K562 (cell line): ENCODE data around the gene NVL. TPM values are rescaled to one million over a fixed set of nuclear protein-coding genes. Genes with fewer than 3 reads are reported as not detected.

ENCODE experiments used
- ATAC-seq: fragments of 200-7000 bp; cut with Tn5 transposase; 3 replicates; pipeline ENCODE4 v1.9.1; 2020; ENCODE audit warnings: moderate library complexity
- BruUV-seq: library from RNA; stranded (reverse); fragments of 400-500 nt; replicated peaks from 2 replicates; lab custom pipeline; 2021; lab: Mats Ljungman, UMichigan
- CTCF ChIA-PET: fragments of 300-600 bp; formaldehyde crosslinking; extraction: SDS; loops from one replicate; lab custom pipeline; 2021; ENCODE audit warnings: low intra/inter-chr PET ratio; lab: Yijun Ruan, JAX
- POLR2A ChIA-PET: fragments of 300-600, 350-650 bp; sonication (Branson Sonifier 250); formaldehyde crosslinking; extraction: SDS; loops from one replicate; lab custom pipeline; 2021; ENCODE audit warnings: antibody characterized with exemption, inconsistent platforms; lab: Yijun Ruan, JAX
- DNase-seq, 4 experiments: peaks; one replicate each; pipeline versions ENCODE4 v3.0.0 to v3.0.0-alpha.2; 2011 to 2018; ENCODE audit warnings: low spot score in 3 of 4, mixed read lengths in 3 of 4; ENCODE audit errors: extremely low read depth in 1 of 4
- FAIRE-seq: peaks from 2 replicates; lab custom pipeline; 2011; peaks lifted over from hg19 to GRCh38; lab: Jason Lieb, UNC
- H2AFZ ChIP-seq: 2 replicates; pipeline ENCODE4 v1.6.0; 2011; ENCODE audit warnings: low read depth, low read length, control low read depth, inconsistent platforms
- H3K27ac ChIP-seq: fragments of 200-600 bp; 3 replicates; pipeline ENCODE4 v1.8.0; 2011; ENCODE audit warnings: low read depth, mild to moderate bottlenecking, control low read depth, inconsistent platforms, low read length, moderate library complexity, mixed read lengths; ENCODE audit errors: extremely low read depth
- H3K27me3 ChIP-seq, 2 experiments: fragments of 300-600 bp in 1 of 2; 2 replicates in 1 of 2; 3 replicates in 1 of 2; pipeline versions ENCODE4 v1.6.0 to v1.8.0; 2011; ENCODE audit warnings: inconsistent platforms in 2 of 2, low read length in 2 of 2, mild to moderate bottlenecking in 1 of 2, mixed read lengths in 1 of 2, moderate library complexity in 1 of 2; ENCODE audit not compliant: control insufficient read depth in 2 of 2, insufficient read depth in 2 of 2
- H3K36me3 ChIP-seq: fragments of 300-600 bp; 3 replicates; pipeline ENCODE4 v1.8.0; 2011; ENCODE audit warnings: mild to moderate bottlenecking, low read length, inconsistent platforms; ENCODE audit not compliant: control insufficient read depth, insufficient read depth
- H3K4me1 ChIP-seq, 2 experiments: fragments of 200-600 bp in 1 of 2; replicated peaks in 1 of 2; 2 replicates in 1 of 2; 3 replicates in 1 of 2; pipeline versions ENCODE4 v1.5.1 to v1.8.0; 2011; ENCODE audit warnings: inconsistent platforms in 2 of 2, low read length in 2 of 2, mild to moderate bottlenecking in 1 of 2, mixed read lengths in 1 of 2, moderate library complexity in 1 of 2; ENCODE audit not compliant: control insufficient read depth in 2 of 2, insufficient read depth in 2 of 2
- H3K4me2 ChIP-seq: 2 replicates; pipeline ENCODE4 v1.6.1; 2011; ENCODE audit warnings: low read length, control low read depth, inconsistent platforms, mixed read lengths; ENCODE audit not compliant: insufficient read depth
- H3K4me3 ChIP-seq: fragments of 200-600 bp; sonication (generic), shearing (Covaris generic); 2 replicates; pipeline ENCODE4 v1.5.1; 2016; ENCODE audit warnings: control low read depth, inconsistent platforms
- H3K79me2 ChIP-seq: fragments of 200-600 bp; 3 replicates; pipeline ENCODE4 v1.8.0; 2011; ENCODE audit warnings: low read length, inconsistent platforms; ENCODE audit not compliant: control insufficient read depth, insufficient read depth
- H3K9ac ChIP-seq, 2 experiments: 2 replicates each; pipeline versions ENCODE4 v1.6.0 to v1.6.1; 2011; ENCODE audit warnings: low read depth in 2 of 2, low read length in 2 of 2, control low read depth in 1 of 2, inconsistent platforms in 1 of 2, mild to moderate bottlenecking in 1 of 2, mixed read lengths in 1 of 2; ENCODE audit not compliant: insufficient read depth in 1 of 2
- H3K9me1 ChIP-seq: one replicate; pipeline ENCODE4 v1.6.0; 2011; ENCODE audit warnings: inconsistent platforms, mild to moderate bottlenecking, low read length, moderate library complexity; ENCODE audit not compliant: control insufficient read depth, insufficient read depth
- H3K9me3 ChIP-seq: replicated peaks from 2 replicates; pipeline ENCODE4 v1.5.1; 2011; ENCODE audit warnings: low read depth, low read length, inconsistent platforms; ENCODE audit not compliant: control insufficient read depth, insufficient read depth
- H4K20me1 ChIP-seq: replicated peaks from 2 replicates; pipeline ENCODE4 v1.6.1; 2011; ENCODE audit warnings: low read length, inconsistent platforms, mixed read lengths; ENCODE audit not compliant: control insufficient read depth, insufficient read depth
- C11orf30 ChIP-seq: fragments of 450-650 bp; IDR thresholded peaks from 2 replicates; pipeline ENCODE4 v1.6.1; 2016; ENCODE audit warnings: low read depth, mild to moderate bottlenecking
- CBX5 ChIP-seq: IDR thresholded peaks from 2 replicates; pipeline ENCODE4 v1.6.1; 2014; ENCODE audit warnings: low read depth, borderline replicate concordance
- MAFF ChIP-seq: IDR thresholded peaks from 2 replicates; pipeline ENCODE4 v1.6.1; 2012; ENCODE audit warnings: low read length, improper control_type of control experiment
- MAFG ChIP-seq: fragments of 450-650 bp; conservative IDR thresholded peaks from 2 replicates; pipeline ENCODE4 v1.6.1; 2016; ENCODE audit warnings: missing genetic modification characterization, missing compliant biosample characterization
- MAFK ChIP-seq: IDR thresholded peaks from 2 replicates; pipeline ENCODE4 v1.6.1; 2011; ENCODE audit warnings: low read length, improper control_type of control experiment
- NR2C2 ChIP-seq, 2 experiments: fragments of 200-800 bp in 1 of 2; sonication (Bioruptor generic) in 1 of 2; sonication (generic) in 1 of 2; formaldehyde crosslinking in 1 of 2; IDR thresholded peaks; 2 replicates each; pipeline versions ENCODE4 v1.6.1 to v1.8.0; 2016 to 2022; ENCODE audit warnings: mild to moderate bottlenecking in 1 of 2, missing compliant biosample characterization in 1 of 2, missing genetic modification characterization in 1 of 2, missing genetic modification reagents in 1 of 2
- NR3C1 ChIP-seq: sonication (generic); formaldehyde crosslinking; IDR thresholded peaks from 2 replicates; pipeline ENCODE4 v1.8.1; 2022; ENCODE audit warnings: missing genetic modification reagents
- ZNF316 ChIP-seq: fragments of 450-650 bp; IDR thresholded peaks from 2 replicates; pipeline ENCODE4 v1.6.1; 2016
- ZNF584 ChIP-seq: fragments of 200-800 bp; sonication (Bioruptor generic); IDR thresholded peaks from 2 replicates; pipeline ENCODE4 v1.6.1; 2016; ENCODE audit warnings: low read depth, mild to moderate bottlenecking, missing genetic modification characterization, missing compliant biosample characterization
- WGBS: fragments of 100-300 bp; shearing (Covaris generic); methylation state at CpG from one replicate; pipeline ENCODE4 v1.1.6; 2016; ENCODE audit warnings: low coverage, mixed read lengths; ENCODE audit not compliant: insufficient coverage; ENCODE audit errors: missing lambda C conversion rate; 5-methylcytosine and 5-hydroxymethylcytosine counted together
- in situ Hi-C: fragments of 300-500 bp; cut with MboI; formaldehyde crosslinking; loops from 4 replicates; pipeline ENCODE4 v1.15.0; 2018; ENCODE audit warnings: inconsistent platforms, mixed read lengths
- intact Hi-C: fragments of 100-400 bp; cut with micrococcal nuclease; formaldehyde crosslinking; loops from 2 replicates; pipeline ENCODE4 v1.14.2; 2022
- polyA plus RNA-seq, 8 experiments: library from polyadenylated mRNA; depleted of rRNA in 4 of 8; stranded (reverse) in 5 of 8; unstranded in 3 of 8; fragments of >200 nt; fragmentation: Nextera tagmentation in 2 of 8; fragmentation: Illumina TruSeq in 1 of 8; extraction: Ambion mirVana in 2 of 8; extraction: Trizol in 1 of 8; gene quantifications; 2 replicates each; pipeline versions ENCODE4 v1.2.1 to v1.2.3, GENCODE V29; 2011 to 2014; ENCODE audit warnings: inconsistent platforms in 1 of 8, missing spikeins in 1 of 8
- total RNA-seq, 7 experiments: library from RNA; depleted of rRNA in 6 of 7; stranded (reverse); fragments of >200 nt in 6 of 7; fragmentation: Illumina TruSeq in 2 of 7; extraction: Trizol in 2 of 7; gene quantifications; 2 replicates each; pipeline versions ENCODE4 v1.2.1 to v1.2.3, GENCODE V29; 2011 to 2021; ENCODE audit warnings: low replicate concordance in 1 of 7
- TF ChIP-seq, protein P1 (sequence below): sonication (generic); formaldehyde crosslinking; IDR thresholded peaks from 2 replicates; pipeline ENCODE4 v1.8.0; 2022; ENCODE audit warnings: mild to moderate bottlenecking, low read depth, missing genetic modification reagents

Gene NVL
- total and polyA plus RNA-seq, 9 of the 15 experiments (the other 6 are each of a cell fraction or from before 2014, with no cell fraction given), result 32.5 to 86.6 (median 62.9) TPM

DNA sequence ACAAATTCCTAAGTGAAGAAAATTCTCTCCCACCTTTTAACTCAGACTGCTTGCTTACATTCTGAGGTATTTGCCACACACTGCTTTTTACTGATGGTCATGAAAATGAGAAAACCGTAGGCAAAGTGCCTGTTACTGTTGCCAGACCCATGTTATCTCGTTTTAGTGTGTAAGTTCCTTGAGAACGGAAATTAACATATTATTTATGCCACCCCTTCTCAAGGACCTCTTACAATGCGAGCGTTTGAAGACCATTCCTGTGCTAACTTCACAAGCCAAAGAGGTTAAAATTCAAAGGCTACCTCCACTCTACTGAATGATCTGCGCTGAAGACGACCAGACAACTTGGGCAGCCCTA lies 509 bp downstream of the NVL start (continued):
- TF ChIP-seq NR2C2 (CRISPR knock-in tag; IDR thresholded peaks at IDR 0.05) (0 out of 2 replicates have a peak, but pooled peaks have one; percentile 59), NR2C2 (tag; IDR thresholded peaks at IDR 0.05) (no peak), ZNF584 (no peak)
- TF ChIP-seq, protein P1, sequence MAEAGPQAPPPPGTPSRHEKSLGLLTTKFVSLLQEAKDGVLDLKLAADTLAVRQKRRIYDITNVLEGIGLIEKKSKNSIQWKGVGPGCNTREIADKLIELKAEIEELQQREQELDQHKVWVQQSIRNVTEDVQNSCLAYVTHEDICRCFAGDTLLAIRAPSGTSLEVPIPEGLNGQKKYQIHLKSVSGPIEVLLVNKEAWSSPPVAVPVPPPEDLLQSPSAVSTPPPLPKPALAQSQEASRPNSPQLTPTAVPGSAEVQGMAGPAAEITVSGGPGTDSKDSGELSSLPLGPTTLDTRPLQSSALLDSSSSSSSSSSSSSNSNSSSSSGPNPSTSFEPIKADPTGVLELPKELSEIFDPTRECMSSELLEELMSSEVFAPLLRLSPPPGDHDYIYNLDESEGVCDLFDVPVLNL, result 0 out of 2 replicates have a peak, but pooled peaks have one; percentile 30

DNA sequence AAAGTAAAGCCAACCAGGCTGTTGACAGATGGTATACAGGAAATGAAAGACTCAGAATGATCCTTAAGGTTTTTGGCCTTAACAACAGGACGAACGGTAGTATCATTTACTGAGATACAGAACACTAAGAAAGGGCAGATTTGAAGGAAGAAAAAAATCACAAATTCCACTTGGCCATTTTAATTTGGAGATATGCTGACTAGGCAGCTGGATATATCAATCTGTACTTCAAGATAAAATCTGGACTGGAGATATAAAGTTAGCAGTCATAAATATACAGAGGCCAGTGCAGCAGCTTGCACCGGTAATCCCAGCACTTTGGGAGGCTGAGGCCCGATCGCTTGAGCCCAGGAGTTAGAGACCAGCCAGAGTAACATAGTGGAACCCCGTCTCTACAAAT lies 1.3 kb downstream of the NVL start:
- H3K4me3 ChIP-seq, result peak overlapping the region; percentile 72
- intact Hi-C loops, result no loop called here
- peak overlapping the region; percentile 91 for H3K4me2 ChIP-seq
- peaks cover 56% of the 10 kb centered on the region for H3K79me2 ChIP-seq
- H2AFZ ChIP-seq, result no peak overlapping the region
- in situ Hi-C loops, result loop anchor here (25.0 kb wide), 1 partner anchor 216 kb away; the partner anchor contains the start of gene FBXO28
- peaks cover 9 to 14% of the 10 kb centered on the region in 2 experiments for H3K4me1 ChIP-seq
- H3K9ac ChIP-seq, result peak overlapping the region; percentile 65 to 89; a peak in 2 of 4 replicates
- no peaks in the 10 kb centered on the region for H4K20me1 ChIP-seq
- CTCF ChIA-PET, result no interaction called here
- peaks cover 29% of the 10 kb centered on the region for H3K36me3 ChIP-seq
- H3K27ac ChIP-seq, result peak overlapping the region; percentile 92; the same call in 1 of the 3 replicates
- 39% methylated on average over 6 of the region's 6 CpGs for WGBS
- TF ChIP-seq MAFF (peak; percentile 36; the same call in 1 of the 2 replicates), MAFK (peak; percentile 60; the same call in 1 of the 2 replicates), ZNF316 (peak; percentile 88), NR3C1 (no peak), CBX5 (no peak), MAFG (tag) (peak; percentile 30; the same call in 1 of the 2 replicates), C11orf30 (peak; percentile 64; the same call in 1 of the 2 replicates)
- ATAC-seq (no peak), FAIRE-seq (no peak), DNase-seq (no peak)
- no TSS peak for BruUV-seq
- POLR2A ChIA-PET, result interaction anchor here (0.8 to 0.9 kb wide), 2 partner anchors 19 to 121 kb away, joined by 3 read pairs; no protein-coding TSS in a partner anchor
- H3K9me1 ChIP-seq, result no peaks in the 10 kb centered on the region
- H3K27me3 ChIP-seq, result no peaks in the 10 kb centered on the region
- no peaks in the 10 kb centered on the region for H3K9me3 ChIP-seq
